ENCODE measurements around the gene PTP4A2.

Gene PTP4A2

DNA sequence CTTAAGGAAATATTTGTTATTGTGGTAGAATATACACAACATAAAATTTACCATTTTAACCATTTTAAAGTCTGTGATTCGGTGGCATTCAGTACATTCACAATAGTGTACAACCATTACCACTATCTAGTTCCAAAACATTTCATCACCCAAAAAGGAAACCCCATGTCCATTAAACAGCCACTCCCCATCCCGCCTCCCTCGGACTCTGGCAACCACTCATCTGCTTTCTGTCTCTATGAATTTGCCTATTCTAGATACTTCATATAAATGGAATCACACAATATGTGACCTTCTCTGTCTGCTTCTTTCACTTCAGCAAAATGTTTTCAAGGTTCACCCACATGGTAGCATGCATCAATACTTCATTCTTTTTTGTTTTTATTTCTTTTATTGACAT, 51.3 kb downstream of the PTP4A2 start:
- no peak for DNase-seq (ENCODE audit: low read depth in 2 of 2)

DNA sequence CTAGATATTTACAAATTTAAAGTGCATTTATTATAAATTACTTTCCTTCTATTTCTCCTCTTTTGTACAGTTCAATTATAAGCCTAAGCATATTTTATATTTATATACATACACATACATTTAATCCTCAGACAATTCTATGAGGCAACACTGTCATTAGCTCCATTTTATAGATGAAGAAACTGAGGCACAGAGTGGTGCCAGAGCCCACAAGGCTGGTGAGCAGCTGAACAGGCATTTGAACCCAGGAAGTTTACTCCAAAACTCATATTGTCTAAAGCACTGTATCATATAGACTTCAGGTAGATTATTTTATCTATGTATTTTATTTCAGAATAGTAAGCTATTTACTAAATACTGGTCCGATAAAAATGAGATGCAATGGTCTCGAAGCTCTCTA, 52.3 kb downstream of the PTP4A2 start:
- no peak for DNase-seq (ENCODE audit: low read depth in 2 of 2)

DNA sequence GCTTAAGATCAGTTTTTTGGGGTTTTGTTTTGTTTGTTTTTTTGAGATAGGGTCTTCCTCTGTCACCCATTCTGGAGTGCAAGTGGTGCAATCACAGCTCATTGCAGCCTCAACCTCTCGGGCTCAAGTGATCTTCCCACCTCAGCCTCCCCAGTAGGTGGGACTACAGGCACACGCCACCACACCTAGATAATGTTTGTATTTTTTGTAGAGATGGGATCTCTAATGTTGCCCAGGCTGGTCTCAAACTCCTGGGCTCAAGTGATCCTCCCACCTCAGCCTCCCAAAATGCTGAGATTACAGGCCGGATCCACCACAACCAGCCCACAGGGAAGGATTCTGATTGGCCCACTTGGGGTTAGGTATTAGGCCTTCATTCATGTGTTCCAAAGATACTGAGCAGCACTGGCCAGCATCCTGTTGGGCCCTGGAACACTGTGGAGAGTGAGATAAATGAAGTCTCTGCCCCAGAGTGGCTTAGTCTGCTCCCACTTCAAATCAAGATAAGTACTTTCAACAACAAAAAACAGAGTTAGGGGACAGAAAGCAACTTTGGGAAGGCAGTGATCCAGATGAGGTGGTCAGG, 54.7 kb downstream of the PTP4A2 start:
- no peak for DNase-seq (ENCODE audit: low read depth in 2 of 2)

DNA sequence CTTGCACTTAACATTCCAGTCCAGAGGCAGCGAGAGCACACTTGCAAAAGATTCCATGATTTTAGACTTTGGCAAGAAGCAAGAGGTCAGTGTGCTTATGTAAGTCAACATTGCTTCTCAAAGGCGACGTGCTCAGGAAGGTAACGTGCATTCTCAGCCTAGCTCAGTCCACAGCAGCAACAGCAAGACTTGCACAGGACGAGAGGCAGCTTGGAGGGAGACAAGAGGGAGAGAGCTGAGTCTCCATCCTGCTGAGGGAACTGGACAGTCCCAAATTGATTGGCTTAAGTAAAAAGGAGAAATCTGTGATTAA, 56.5 kb downstream of the PTP4A2 start:
- DNase-seq (ENCODE audit: low read depth in 2 of 2) = no peak

DNA sequence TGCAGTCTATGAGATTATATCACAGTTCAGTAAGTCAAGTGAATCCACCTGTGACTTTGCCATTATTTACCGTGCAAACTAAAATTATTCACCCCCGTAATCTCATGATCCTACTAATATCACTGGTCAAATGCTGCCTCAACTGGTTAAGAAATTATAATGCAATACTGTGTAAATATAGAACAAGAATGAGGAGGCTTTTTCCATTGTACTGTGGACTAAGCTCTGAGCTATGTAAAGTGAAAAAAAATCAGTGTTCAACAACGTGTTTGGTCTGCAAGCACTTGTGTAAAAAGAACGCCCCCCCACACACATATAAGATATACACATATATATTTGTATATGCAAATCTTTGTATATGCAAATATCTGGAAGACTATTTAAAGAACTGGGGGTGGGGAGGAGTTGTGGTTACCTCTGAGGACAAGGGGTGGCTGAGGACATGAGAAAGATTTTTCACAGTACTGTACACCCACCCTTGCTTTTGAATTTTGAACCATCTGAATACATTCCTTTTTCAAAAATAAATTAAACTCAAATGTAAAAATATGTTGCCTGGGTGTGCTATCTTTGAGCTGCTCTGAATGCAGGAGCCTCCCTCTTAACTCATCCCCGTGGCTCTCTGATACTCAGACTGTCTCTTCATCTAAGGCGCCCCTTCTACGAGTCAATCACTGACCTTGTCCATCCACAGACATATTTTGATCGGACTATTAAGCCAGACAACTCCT, 57.0 kb downstream of the PTP4A2 start:
- DNase-seq (ENCODE audit: low read depth in 2 of 2) = no peak

DNA sequence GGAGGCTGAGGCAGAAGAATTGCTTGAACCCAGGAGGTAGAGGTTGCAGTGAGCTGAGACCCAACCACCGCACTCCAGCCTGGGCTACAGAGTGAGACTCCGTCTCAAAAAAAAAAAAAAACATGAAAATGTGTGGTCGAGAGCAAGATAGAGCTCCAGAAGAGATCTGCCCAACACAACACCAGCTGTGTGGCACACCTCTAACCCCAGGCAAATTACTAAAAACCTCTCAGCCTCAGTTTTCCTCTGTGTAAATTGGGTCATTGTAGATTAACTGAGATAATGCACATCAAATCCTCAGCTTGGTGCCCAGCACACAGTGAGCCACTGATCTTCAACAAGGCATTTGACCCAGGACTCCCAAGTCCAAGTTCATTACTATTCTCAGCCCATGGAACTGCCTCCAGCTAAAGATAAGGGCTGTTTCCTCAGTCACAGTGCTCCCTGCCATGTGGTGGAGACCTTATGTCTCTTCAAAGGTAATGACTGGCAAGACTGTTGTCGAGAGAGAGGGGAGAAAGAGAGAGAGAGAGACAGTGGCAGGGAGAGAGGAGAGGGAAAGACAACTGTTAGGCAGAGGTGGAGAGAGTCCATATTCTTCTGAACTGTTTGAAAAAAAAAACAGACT, 58.1 kb downstream of the PTP4A2 start:
- no peak for DNase-seq (ENCODE audit: low read depth in 2 of 2)

DNA sequence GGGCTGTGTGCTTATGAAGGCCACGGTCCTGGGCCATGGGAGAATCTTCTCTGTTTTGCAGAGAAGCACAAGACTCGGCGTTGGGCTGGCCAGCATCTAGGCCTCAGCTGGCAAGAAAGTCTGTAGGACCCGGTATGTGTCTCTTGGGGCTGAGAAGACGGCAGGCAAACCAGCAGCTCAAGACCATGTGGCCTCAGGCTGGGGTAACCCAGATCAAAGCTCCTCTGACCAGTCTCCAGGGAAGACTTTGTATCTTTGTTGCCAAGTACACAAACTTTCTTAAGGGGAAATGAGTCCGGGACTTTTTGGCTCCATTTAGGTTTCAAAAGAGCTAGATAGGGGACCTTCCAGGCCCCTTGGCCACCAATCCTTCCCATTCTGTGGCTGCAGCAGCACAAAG, 60.1 kb downstream of the PTP4A2 start:
- DNase-seq (ENCODE audit: low read depth in 2 of 2) = no peak

DNA sequence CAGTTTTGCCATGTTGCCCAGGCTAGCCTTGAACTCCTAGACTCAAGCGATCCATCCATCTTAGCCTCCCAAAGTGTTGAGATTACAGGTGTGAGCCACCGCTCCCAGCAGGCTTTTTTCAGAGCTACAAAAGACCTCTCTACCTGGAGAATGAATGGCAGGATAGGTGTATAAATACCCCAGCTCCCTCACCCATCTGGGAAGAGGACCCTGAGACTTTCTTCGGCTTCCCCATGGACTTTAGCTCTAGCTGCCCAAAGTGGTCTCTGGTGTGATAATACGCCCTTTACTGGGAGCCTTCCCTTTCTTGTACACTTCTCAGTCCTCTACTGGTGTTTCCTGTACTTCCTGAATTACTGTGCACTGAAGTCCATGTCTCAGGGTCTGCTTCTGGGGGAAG, 60.6 kb downstream of the PTP4A2 start:
- DNase-seq (ENCODE audit: low read depth in 2 of 2) = no peak

DNA sequence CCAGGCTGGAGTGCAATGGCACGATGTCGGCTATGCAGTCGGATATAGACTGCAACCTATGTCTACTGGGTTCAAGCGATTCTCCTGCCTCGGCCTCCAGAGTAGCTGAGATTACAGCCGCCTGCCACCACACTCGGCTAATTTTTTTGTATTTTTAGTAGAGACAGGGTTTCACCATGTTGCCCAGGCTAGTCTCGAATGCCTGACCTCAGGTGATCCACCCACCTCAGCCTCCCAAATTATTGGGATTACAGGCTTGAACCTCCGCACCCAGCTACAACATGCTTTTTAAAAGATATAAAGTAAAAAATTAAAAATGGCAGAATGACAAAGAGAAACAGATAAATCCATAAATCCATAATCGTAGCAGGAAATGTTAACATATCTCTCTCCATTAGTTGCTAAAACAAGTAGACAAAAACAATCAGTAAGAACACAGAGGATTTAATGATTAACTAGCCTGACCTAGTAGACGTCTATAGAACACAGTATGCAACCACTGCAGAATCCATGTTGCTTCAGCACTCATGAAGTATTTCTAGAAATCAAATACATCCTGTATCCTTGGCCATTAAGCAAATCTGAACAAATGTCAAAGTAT, 62.4 kb downstream of the PTP4A2 start:
- DNase-seq (ENCODE audit: low read depth in 2 of 2) = no peak

DNA sequence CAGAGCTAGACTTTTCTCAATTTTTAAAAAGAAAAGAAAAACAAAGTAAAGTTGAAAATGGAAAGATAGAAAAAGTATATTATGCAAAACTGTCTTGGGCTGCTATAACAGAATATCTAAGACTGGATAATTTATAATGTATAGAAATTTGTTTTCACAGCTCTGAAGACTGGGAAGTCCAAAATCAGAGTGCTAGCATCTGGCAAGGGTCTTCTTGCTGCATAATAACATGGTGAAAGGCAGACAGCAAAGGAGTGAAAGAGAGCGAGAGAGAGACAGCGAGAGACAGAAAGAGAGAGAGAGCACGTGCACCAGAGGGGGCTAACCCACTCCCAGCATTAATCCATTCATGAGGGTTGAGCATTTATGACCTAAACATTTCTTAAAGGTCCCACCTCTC, 63.2 kb downstream of the PTP4A2 start:
- no peak for DNase-seq (ENCODE audit: low read depth in 2 of 2)

DNA sequence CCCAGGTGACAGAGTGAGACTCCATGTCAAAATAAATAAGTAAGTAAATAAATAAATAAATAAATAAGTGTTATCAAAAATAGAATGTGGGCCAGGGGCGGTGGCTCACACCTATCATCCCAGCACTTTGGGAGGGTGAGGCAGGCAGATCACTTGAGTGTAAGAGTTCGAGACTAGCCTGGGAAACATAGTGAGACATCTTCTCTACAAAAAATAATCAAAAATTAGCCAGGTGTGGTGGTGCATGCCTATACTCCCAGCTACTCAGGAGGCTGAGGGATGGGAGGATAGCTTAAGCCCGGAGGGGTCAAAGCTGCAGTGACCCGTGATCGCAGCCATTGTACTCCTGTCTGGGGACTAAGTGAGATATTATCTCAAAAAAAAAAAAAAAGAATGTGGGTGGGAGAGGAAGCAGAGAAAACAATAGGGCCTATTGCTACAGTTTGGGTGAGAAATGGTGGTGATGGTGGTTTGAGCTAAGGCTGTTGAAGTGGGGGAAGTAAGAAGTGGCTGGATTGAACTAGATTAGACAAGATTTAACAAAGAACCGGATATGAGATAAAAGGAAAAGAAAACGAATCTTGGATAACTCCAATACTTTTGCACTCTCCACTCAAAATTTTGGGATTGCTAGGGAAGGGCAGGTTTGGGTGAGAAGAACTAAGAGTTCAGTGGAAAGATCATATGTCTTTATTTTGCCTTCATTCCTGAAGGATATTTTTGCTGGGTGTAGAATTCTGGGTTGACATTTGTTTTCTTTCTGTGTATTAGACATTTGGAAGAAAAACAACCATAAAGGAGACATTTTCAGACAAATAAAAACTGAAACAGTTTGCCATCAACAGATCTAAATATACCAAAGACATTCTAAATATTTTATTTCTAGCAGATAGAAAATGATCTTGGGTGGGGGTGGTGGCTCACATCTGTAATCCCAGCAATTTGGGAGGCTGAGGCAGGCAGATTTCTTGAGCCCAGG, 65.2 kb downstream of the PTP4A2 start:
- no peak for DNase-seq (ENCODE audit: low read depth in 2 of 2)

DNA sequence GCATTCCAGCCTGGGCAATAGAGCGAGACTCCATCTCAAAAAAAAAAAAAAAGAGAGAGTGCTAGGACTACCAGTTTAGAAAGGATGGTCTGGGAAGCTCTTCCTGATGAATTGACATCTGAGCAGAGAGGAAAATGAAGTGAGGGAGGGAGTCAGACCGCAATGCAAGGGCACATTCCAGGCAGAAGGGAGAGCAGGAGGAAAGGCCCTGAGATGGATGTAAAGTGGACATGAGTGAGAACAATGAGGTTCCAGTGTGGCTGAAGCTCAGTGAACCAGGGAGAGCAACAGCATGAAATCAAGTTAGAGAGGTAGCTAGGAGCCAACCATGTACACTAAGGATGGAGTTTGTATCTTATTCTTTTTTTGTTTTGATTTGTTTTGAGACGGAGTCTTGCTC, 66.5 kb downstream of the PTP4A2 start:
- no peak for DNase-seq (ENCODE audit: low read depth in 2 of 2)

DNA sequence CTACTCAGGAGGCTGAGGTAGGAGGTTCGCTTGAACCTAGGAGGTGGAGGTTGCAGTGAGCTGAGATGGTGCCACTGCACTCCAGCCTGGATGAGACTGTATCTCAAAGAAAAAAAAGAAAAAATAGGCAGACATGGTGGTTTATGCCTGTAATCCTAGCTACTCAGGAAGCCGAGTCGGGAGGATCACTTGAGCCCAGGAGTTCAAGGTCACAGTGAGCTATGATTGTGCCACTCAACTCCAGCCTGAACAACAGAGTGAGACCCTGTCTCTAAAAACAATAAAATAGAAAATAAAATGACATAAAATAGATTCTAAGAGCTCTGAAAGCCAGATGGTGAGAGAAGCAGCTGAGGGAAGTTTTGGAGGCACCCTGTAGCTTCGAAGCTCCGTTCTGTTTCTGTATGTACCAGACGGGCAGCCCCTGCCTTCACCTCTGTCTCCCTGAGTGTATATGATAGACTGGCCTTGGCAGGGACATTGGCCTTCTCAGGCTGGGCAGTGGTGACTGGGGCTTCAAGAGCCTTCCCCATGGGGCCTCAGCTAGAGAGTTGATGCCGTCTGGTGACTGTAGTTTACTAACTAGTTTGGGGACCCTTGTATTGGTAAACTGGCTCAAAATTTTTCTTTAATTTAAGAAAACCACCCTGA, 68.0 kb downstream of the PTP4A2 start:
- no peak for DNase-seq (ENCODE audit: low read depth in 2 of 2)

DNA sequence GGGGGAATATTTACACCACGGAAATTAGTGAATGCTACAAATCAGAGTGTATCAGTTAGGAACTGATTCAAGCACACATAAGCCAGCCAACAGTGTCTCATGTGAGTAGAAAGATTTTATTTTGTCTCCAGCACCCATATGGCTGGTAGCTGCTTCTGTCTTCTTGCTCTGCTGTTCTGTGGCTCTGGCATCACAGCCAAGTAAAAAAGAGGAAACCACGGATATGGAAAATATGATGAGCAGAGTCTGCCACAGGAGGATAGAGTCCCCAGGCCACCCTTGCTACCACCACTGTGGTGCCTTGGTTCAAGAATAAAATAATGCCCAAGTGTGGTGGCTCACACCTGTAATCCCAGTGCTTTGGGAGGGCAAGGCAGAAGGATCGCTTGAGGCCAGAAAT, 68.7 kb downstream of the PTP4A2 start:
- DNase-seq (ENCODE audit: low read depth in 2 of 2) = no peak

DNA sequence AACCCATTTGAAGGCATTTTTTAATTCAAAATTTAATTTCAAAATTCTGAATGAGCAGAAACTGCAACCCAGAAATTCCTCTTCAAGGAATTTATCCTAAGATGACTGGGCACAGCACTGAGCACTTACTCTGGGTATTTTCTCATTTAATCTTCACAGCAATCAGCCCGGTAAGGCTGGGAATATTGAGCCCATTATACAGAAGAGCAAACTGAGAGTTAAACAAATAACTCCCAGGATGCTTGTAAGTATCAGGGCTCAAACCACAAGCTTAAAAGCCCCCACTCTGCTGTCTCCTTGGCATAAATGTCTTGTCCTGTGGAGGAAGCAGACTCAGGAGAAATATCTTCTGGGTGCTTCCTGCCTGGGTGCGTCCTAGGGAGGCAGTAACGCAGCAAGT, 69.3 kb downstream of the PTP4A2 start:
- DNase-seq (ENCODE audit: low read depth in 2 of 2) = no peak

DNA sequence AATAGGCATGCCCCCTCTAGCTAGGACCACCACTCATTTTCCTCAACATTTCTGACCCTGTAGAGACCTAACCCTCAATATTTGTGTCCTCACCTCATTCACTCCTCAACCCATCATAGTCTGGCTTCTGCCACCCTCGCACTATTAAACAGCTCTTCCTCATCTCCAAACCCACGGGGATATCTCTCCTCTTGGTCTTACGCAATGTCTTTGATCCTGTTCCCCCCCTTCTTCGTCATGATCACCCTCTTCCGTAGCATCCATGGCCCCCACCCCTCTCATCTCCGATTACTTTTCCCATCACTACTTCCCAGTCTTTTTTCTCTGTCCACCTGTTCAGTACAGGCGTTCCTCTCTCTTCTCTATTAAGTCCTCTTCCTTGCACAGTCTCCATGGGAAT, 70.6 kb downstream of the PTP4A2 start:
- DNase-seq (ENCODE audit: low read depth in 2 of 2) = no peak

DNA sequence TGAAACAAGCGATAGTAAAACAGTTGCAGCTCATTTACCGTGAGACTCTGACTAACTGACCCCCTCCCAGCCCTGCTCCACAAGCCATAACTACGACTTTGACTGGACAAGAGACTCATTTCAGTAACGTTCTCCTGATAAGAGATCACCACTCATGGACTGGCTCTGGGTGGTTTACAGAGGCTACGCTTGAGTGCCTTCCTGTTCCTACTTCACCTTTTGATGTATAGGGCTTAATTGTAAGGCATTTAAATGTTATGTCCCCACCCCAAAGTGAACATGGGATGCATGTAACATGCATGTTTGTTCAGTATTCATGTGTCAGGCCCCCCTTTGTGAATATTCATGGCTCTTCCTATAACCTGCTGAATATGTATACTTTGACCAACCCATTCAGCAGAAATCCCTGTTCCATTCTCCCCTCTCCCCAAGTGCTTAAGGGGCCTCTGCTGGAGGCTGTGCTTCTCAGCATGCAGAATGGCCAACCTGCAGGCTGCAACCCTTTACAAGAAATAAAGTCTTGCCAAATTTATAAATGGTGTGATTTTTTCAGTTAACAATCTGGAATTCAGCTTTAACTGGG, 71.6 kb downstream of the PTP4A2 start:
- no peak for DNase-seq (ENCODE audit: low read depth in 2 of 2)

DNA sequence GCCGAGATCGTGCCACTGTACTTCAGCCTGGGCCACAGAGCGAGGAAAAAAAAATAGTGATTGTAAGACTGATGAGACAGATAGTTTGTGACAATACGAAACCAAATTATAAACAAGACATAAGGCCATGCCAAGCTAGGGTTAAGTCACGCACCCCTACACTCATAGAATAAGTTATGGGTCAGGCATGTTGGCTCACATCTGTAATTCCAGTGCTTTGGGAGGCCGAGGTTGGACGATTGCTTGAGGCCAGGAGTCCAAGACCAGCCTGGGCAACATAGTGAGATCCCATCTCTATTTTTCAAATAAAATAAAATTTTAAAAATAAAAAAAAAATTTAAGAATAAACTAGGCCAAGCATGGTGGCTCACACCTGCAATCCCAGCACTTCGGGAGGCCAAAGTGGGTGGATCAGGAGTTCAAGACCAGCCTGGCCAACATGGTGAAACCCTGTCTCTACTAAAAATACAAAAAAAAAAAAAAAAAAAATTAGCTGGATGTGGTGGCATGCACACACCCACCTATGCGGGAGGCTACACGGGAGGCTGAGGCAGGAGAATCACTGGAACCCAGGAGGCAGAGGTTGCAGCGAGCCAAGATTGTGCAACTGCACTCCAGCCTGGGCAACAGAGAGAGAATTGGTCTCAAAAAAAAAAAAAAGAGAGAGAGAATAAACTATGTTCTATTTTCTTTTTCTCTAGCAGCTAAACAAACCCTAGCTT, 72.3 kb downstream of the PTP4A2 start:
- DNase-seq (ENCODE audit: low read depth in 2 of 2) = no peak

DNA sequence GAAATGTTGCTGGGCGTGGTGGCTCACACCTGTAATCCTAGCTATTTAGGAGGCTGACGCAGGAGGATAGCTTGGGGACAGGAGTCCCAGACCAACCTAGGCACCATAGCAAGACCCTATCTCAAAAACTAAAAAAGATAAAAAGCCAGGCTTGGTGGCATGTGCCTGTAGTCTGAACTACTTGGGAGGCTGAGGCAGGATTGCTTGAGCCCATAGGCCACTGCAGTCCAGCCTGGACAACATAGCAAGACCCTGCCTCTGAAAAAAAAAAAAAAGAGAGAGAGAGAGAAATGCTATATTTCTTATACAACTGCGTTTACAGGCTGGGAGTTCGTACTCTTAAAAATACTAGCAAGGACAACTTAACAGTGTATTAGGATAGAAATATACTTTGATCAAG, 76.1 kb downstream of the PTP4A2 start:
- DNase-seq (ENCODE audit: low read depth in 2 of 2) = no peak

DNA sequence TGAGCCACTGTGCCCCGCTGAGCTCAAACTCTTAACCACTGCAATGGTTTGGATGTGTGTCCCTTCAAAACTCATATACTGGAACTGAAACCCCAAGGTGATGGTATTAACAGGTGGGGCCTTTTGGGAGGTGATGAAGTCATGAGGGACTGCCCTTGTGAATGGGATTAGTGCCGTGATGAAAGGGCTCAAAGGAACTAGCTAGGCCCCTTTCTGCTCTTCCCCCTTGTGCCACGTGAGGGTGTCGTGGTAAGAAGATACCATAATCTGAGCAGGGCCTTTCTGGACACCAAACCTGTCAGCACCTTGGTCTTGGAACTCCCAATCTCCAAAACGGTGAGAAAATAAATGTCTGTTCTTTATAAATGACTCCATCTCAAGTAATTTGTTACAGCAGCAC, 76.8 kb downstream of the PTP4A2 start:
- no peak for DNase-seq (ENCODE audit: low read depth in 2 of 2)

DNA sequence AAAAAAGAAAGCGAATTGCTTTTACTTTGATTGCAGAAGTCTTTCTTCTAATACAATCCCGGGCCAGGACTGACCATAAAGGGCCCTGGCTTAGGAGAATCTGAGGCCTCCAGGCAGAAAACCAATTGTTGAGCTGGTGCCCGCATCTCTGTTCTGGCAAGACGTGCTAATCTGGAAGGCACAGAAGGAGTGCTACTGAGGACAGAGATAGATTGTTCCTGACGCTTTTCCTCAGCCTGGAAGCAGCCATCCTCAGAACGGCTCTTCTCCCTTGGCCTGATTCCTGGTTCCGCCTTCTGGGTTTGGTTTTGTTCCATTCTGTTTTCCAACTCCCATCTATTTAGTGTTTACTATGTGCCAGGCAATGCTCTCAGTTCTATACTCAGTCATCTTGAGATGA, 77.6 kb downstream of the PTP4A2 start:
- DNase-seq (ENCODE audit: low read depth in 2 of 2) = no peak
